Epithelial cell of proximal tubule (primary cell): ENCODE results near the gene PADI1. TPM values are rescaled to one million over a fixed set of nuclear protein-coding genes. Genes with fewer than 3 reads are reported as not detected.

Experiments
- DNase-seq: peaks from one replicate; pipeline ENCODE4 v3.0.0-alpha.2; 2011; ENCODE audit warnings: low read depth
- H3K4me3 ChIP-seq: 2 replicates; pipeline ENCODE4 v1.5.1; 2011; ENCODE audit warnings: low read depth, mild to moderate bottlenecking, low read length
- total RNA-seq: library from RNA; depleted of rRNA; stranded (reverse); fragments of >200 nt; gene quantifications from 2 replicates; pipeline ENCODE4 v1.2.3, GENCODE V29; 2015
- TF ChIP-seq, protein P1 (sequence below): conservative IDR thresholded peaks from 2 replicates; pipeline ENCODE4 v1.5.1; 2012; ENCODE audit warnings: low read depth, mild to moderate bottlenecking, low read length

PADI1 gene
- total RNA-seq, 1 donor from 2014 or later: 1.1 TPM

DNA sequence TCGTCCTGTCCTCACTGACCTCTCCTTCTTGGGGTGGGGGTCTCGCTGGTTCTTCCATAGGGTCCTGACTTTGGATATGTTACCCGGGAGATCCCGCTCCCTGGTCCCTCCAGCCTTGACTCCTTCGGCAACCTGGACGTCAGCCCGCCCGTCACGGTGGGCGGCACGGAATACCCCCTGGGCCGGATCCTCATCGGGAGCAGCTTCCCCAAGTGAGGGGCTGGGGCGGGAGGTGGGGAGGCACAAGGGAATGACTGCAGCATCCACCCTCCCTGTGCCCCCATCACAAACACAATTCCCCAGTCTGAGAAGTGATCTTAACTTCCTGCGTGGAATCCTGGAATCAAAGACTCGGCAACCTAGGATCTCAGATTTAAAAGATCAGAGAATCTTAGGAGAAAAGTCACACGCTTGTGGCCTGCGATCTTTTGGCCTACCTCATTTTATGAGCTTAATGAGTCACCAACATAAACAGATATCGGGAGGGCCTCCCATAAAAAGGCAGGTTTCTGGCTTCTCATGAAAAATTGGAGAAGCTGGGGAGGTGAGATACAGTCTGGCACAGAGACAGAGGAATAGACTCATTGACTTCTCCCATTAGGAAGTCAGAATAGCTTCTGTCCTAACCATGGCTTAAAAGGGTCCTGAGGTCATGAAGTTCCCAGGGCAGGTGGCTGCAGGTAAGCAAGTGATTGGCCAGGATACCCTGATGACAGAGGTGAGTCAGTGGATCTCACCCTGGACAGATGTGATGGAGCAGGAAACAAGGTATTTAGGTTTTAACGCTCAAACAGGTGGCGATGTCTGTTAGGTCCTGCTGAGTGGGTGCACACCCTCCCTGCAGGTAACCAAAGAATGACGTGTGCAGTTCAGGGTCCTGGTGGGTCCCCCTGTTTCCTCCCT, 28.1 kb downstream of the PADI1 start:
- H3K4me3 ChIP-seq: peak overlapping the region; percentile 8
- peak; percentile 80 for DNase-seq
- TF ChIP-seq, protein P1, sequence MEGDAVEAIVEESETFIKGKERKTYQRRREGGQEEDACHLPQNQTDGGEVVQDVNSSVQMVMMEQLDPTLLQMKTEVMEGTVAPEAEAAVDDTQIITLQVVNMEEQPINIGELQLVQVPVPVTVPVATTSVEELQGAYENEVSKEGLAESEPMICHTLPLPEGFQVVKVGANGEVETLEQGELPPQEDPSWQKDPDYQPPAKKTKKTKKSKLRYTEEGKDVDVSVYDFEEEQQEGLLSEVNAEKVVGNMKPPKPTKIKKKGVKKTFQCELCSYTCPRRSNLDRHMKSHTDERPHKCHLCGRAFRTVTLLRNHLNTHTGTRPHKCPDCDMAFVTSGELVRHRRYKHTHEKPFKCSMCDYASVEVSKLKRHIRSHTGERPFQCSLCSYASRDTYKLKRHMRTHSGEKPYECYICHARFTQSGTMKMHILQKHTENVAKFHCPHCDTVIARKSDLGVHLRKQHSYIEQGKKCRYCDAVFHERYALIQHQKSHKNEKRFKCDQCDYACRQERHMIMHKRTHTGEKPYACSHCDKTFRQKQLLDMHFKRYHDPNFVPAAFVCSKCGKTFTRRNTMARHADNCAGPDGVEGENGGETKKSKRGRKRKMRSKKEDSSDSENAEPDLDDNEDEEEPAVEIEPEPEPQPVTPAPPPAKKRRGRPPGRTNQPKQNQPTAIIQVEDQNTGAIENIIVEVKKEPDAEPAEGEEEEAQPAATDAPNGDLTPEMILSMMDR: no peak

DNA sequence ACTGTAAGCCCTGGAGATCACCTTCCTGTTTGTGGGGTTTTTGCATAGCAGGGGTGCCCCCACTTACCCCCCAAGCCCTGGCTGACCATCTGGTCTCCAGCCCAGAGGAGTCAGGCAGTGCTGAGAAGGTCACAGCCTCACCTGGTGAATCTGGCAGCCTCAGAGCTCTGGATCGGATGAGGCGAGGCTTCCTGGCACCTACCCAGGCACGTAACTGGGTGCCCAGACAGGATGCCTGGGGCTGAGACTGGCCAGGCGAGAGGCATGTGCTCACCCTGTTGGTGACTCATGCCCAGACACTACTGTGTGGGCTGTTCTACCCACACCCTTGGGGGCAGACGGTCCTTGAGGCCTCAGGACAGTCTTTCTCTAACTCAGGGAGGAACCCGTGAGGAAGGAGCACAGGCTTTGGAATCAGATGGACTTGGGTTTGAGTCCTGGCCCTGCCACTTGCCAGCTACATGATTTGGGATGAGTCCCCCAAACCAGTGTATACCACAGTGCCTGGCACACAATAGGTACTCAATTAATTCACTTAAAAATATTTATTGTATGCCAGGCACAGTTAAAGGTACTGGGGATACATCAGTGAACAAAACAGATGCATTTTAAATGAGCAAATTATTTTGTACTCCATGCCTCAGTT, 28.9 kb downstream of the PADI1 start:
- H3K4me3 ChIP-seq: peak overlapping the region; percentile 8
- TF ChIP-seq, protein P1: no peak
- peak; percentile 74 for DNase-seq

DNA sequence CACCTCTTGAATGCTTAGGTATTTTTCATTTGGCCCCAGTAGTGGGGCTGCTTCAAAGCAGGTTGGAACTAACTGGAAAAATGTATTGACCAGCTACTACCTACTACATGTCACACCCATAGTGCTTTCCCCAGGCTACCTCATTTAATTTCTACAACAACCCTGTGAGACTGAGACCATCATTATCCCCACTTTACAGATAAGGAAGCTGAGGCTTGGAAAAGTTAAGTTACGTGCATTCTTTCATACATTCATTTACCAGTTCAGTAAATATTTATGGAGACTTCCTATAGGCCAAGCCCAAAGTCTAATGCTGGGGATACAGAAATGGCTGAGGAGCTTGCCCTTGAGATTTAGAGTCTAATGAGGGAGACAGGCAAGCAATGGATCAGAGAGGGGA, 29.5 kb downstream of the PADI1 start:
- DNase-seq: no peak
- no peak overlapping the region for H3K4me3 ChIP-seq
- TF ChIP-seq, protein P1: no peak

- DNase-seq: no peak
- TF ChIP-seq, protein P1: no peak
Observed at GRCh38 chr1:17235135-17235885, 30.4 kb downstream of the PADI1 start.

GRCh38 chr1:17236779-17237560, 32.0 kb downstream of the PADI1 start:
- no peak overlapping the region for H3K4me3 ChIP-seq
- DNase-seq: peak; percentile 54
- TF ChIP-seq, protein P1: peak; percentile 85

More at GRCh38 chr1:17235135-17235885, 30.4 kb downstream of the PADI1 start:
- H3K4me3 ChIP-seq: no peak overlapping the region

DNA sequence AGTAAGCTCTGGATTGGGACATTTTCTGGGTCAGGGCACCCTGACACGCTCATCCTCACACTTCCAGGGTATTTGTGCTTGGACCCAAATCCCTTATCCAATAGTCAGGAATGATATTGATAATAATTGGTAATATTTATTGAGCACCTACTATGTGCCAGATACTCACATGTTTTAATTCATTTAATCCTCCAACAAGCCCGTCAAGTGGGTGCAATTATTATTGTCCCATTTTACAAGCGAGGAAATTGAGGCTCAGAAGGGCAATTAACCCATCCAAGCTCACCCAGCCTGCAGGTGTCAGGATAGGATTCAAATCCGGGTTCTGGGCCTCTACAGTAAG, 32.6 kb downstream of the PADI1 start:
- no peak overlapping the region for H3K4me3 ChIP-seq
- DNase-seq: no peak
- TF ChIP-seq, protein P1: peak; percentile 15
